ENCODE measurements around the gene EXOG.

GRCh38 chr3:38532529-38532928 lies 36.4 kb downstream of the EXOG start:
- TF ChIP-seq, protein P1, sequence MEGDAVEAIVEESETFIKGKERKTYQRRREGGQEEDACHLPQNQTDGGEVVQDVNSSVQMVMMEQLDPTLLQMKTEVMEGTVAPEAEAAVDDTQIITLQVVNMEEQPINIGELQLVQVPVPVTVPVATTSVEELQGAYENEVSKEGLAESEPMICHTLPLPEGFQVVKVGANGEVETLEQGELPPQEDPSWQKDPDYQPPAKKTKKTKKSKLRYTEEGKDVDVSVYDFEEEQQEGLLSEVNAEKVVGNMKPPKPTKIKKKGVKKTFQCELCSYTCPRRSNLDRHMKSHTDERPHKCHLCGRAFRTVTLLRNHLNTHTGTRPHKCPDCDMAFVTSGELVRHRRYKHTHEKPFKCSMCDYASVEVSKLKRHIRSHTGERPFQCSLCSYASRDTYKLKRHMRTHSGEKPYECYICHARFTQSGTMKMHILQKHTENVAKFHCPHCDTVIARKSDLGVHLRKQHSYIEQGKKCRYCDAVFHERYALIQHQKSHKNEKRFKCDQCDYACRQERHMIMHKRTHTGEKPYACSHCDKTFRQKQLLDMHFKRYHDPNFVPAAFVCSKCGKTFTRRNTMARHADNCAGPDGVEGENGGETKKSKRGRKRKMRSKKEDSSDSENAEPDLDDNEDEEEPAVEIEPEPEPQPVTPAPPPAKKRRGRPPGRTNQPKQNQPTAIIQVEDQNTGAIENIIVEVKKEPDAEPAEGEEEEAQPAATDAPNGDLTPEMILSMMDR (IDR thresholded peaks at IDR 0.05; ENCODE audit: low read depth, low read length) = no peak
- TF ChIP-seq EZH2phosphoT487 (IDR thresholded peaks at IDR 0.05; ENCODE audit: low read depth) = no peak
